GM23248 (cell line): ENCODE data around the gene MN1. TPM values are rescaled to one million over a fixed set of nuclear protein-coding genes. Genes with fewer than 3 reads are reported as not detected.

Experiments
- DNase-seq: peaks from one replicate; pipeline ENCODE4 v3.0.0-alpha.2; 2015
- H2AFZ ChIP-seq: fragments of 200-600 bp; sonication (generic); 2 replicates; pipeline ENCODE4 v1.6.1; 2016; ENCODE audit warnings: antibody characterized with exemption
- H3F3A ChIP-seq: fragments of 200-600 bp; sonication (generic); 2 replicates; pipeline ENCODE4 v1.6.1; 2016; ENCODE audit warnings: mild to moderate bottlenecking, antibody characterized with exemption, mixed run types; ENCODE audit not compliant: insufficient read depth
- H3K27ac ChIP-seq: fragments of 200-600 bp; sonication (generic); 2 replicates; pipeline ENCODE4 v1.5.1; 2016; ENCODE audit warnings: mild to moderate bottlenecking
- H3K27me3 ChIP-seq: fragments of 200-600 bp; sonication (generic); replicated peaks from 2 replicates; pipeline ENCODE4 v1.6.1; 2016; ENCODE audit warnings: mild to moderate bottlenecking; ENCODE audit not compliant: insufficient read depth
- H3K36me3 ChIP-seq: fragments of 200-600 bp; sonication (generic); 2 replicates; pipeline ENCODE4 v1.6.1; 2016; ENCODE audit warnings: low read depth, mild to moderate bottlenecking
- H3K4me1 ChIP-seq: fragments of 200-600 bp; sonication (generic); 2 replicates; pipeline ENCODE4 v1.6.1; 2016; ENCODE audit warnings: mild to moderate bottlenecking; ENCODE audit not compliant: insufficient read depth
- H3K4me2 ChIP-seq: fragments of 200-600 bp; sonication (generic); one replicate; pipeline ENCODE4 v1.6.1; 2016; ENCODE audit warnings: mild to moderate bottlenecking; ENCODE audit not compliant: unreplicated experiment
- H3K4me3 ChIP-seq: fragments of 200-600 bp; sonication (generic); 2 replicates; pipeline ENCODE4 v1.5.1; 2016; ENCODE audit warnings: mild to moderate bottlenecking
- H3K79me2 ChIP-seq: fragments of 200-600 bp; sonication (generic); 2 replicates; pipeline ENCODE4 v1.6.1; 2016; ENCODE audit warnings: mild to moderate bottlenecking; ENCODE audit not compliant: insufficient read depth
- H3K9ac ChIP-seq: fragments of 200-600 bp; sonication (generic); 2 replicates; pipeline ENCODE4 v1.6.1; 2016; ENCODE audit warnings: mild to moderate bottlenecking
- H3K9me2 ChIP-seq: fragments of 200-600 bp; sonication (generic); 2 replicates; pipeline ENCODE4 v1.6.1; 2016; ENCODE audit warnings: mixed run types, mild to moderate bottlenecking, moderate library complexity; ENCODE audit not compliant: insufficient read depth
- H3K9me3 ChIP-seq: fragments of 200-600 bp; sonication (generic); one replicate; pipeline ENCODE4 v1.6.1; 2017; ENCODE audit warnings: low read depth
- H4K20me1 ChIP-seq: fragments of 200-600 bp; sonication (generic); 2 replicates; pipeline ENCODE4 v1.6.0; 2016; ENCODE audit not compliant: insufficient read depth
- EZH2 ChIP-seq: fragments of 200-600 bp; sonication (generic); IDR thresholded peaks from 2 replicates; pipeline ENCODE4 v1.6.1; 2018; ENCODE audit warnings: antibody characterized with exemption, mild to moderate bottlenecking; ENCODE audit not compliant: insufficient read depth, poor library complexity, severe bottlenecking
- EZH2phosphoT487 ChIP-seq: fragments of 200-600 bp; sonication (generic); IDR thresholded peaks from 2 replicates; pipeline ENCODE4 v1.6.1; 2018; ENCODE audit warnings: antibody characterized with exemption, moderate library complexity, mild to moderate bottlenecking, low read depth; ENCODE audit not compliant: insufficient read depth
- WGBS, 2 experiments: methylation state at CpG; one replicate each; pipeline ENCODE4 v1.1.6; 2015 to 2017; ENCODE audit warnings: low lambda C conversion rate in 2 of 2, low coverage in 1 of 2; ENCODE audit errors: missing lambda C conversion rate in 2 of 2; 5-methylcytosine and 5-hydroxymethylcytosine counted together
- in situ Hi-C: fragments of 300-500 bp; cut with MboI; formaldehyde crosslinking; loops from 2 replicates; pipeline ENCODE4 v1.15.0; 2020
- polyA plus RNA-seq: library from polyadenylated mRNA; unstranded; fragments of >200 nt; fragmentation: Nextera tagmentation; extraction: Ambion mirVana; gene quantifications from 2 replicates; pipeline ENCODE4 v1.2.1, GENCODE V29; 2016
- total RNA-seq: library from RNA; depleted of rRNA; stranded (reverse); fragments of >200 nt; shearing (Covaris generic); gene quantifications from 2 replicates; pipeline ENCODE4 v1.2.3, GENCODE V29; 2014

The MN1 gene
- total and polyA plus RNA-seq, 2 experiments from 2014 or later, result 4.2 to 24.8 TPM

GRCh38 chr22:27724157-27724556 is 77.4 kb downstream of the MN1 start:
- Histone ChIP-seq H4K20me1 (no peaks in the 10 kb centered on the region), H3K9me2 (no peaks in the 10 kb centered on the region), H3K9ac (no peak overlapping the region), H3K36me3 (no peaks in the 10 kb centered on the region), H3K4me2 (no peak overlapping the region), H3K27me3 (no peaks in the 10 kb centered on the region), H3K4me3 (no peak overlapping the region), H3F3A (0 out of 2 replicates have a peak, but pooled peaks cover 16% of the 10 kb centered on the region), H3K79me2 (no peaks in the 10 kb centered on the region), H2AFZ (no peak overlapping the region), H3K27ac (peak overlapping the region; percentile 74), H3K4me1 (peaks cover 32% of the 10 kb centered on the region), H3K9me3 (no peaks in the 10 kb centered on the region)
- peak; percentile 37 for DNase-seq
- WGBS, 2 experiments, result 19 to 21% methylated on average over 1 of the region's 1 CpG
- in situ Hi-C loops, result no loop called here
- TF ChIP-seq EZH2phosphoT487 (no peak), EZH2 (no peak)

- H3K27ac ChIP-seq, result peak overlapping the region; percentile 74; the same call in 1 of the 2 replicates
- no peak overlapping the region for H3K9ac ChIP-seq
- H3K9me2 ChIP-seq, result no peaks in the 10 kb centered on the region
- no peaks in the 10 kb centered on the region for H3K36me3 ChIP-seq
- no peak overlapping the region for H3K4me2 ChIP-seq
- no peak for DNase-seq
- no peak overlapping the region for H3K4me3 ChIP-seq
- H3K9me3 ChIP-seq, result no peaks in the 10 kb centered on the region
- TF ChIP-seq EZH2 (no peak), EZH2phosphoT487 (no peak)
- H4K20me1 ChIP-seq, result no peaks in the 10 kb centered on the region
- WGBS, 2 experiments, result 55 to 58% methylated on average over 2 of the region's 2 CpGs
- no peaks in the 10 kb centered on the region for H3K79me2 ChIP-seq
- H3F3A ChIP-seq, result 0 out of 2 replicates have a peak, but pooled peaks cover 16% of the 10 kb centered on the region
- no peak overlapping the region for H2AFZ ChIP-seq
- H3K27me3 ChIP-seq, result no peaks in the 10 kb centered on the region
- H3K4me1 ChIP-seq, result peaks cover 37% of the 10 kb centered on the region
- in situ Hi-C loops, result no loop called here
Measured at GRCh38 chr22:27723708-27724107, 77.8 kb downstream of the MN1 start.

- no peak overlapping the region for H3K9ac ChIP-seq
- peak; percentile 24 for DNase-seq
- H3K4me1 ChIP-seq, result peaks cover 41% of the 10 kb centered on the region
- H3K27ac ChIP-seq, result no peak overlapping the region
- H3K9me2 ChIP-seq, result no peaks in the 10 kb centered on the region
- H3K27me3 ChIP-seq, result no peaks in the 10 kb centered on the region
- H3K4me3 ChIP-seq, result no peak overlapping the region
- in situ Hi-C loops, result no loop called here
- no peaks in the 10 kb centered on the region for H3K79me2 ChIP-seq
- H2AFZ ChIP-seq, result no peak overlapping the region
- 14 to 25% methylated on average over 1 of the region's 1 CpG for WGBS, 2 experiments
- TF ChIP-seq EZH2, result no peak
- no peak for TF ChIP-seq EZH2phosphoT487
- H3K36me3 ChIP-seq, result no peaks in the 10 kb centered on the region
- H3K9me3 ChIP-seq, result no peaks in the 10 kb centered on the region
- H3F3A ChIP-seq, result 0 out of 2 replicates have a peak, but pooled peaks cover 16% of the 10 kb centered on the region
- no peaks in the 10 kb centered on the region for H4K20me1 ChIP-seq
- H3K4me2 ChIP-seq, result no peak overlapping the region
Measured at GRCh38 chr22:27723158-27723557, 78.4 kb downstream of the MN1 start.

- TF ChIP-seq EZH2phosphoT487, result no peak
- no peak for TF ChIP-seq EZH2
- no peaks in the 10 kb centered on the region for H3K79me2 ChIP-seq
- H3K4me1 ChIP-seq, result peaks cover 30% of the 10 kb centered on the region
- 0 out of 2 replicates have a peak, but pooled peaks cover 8% of the 10 kb centered on the region for H3F3A ChIP-seq
- H4K20me1 ChIP-seq, result no peaks in the 10 kb centered on the region
- H3K9ac ChIP-seq, result no peak overlapping the region
- no peaks in the 10 kb centered on the region for H3K27me3 ChIP-seq
- H3K9me2 ChIP-seq, result no peaks in the 10 kb centered on the region
- no peaks in the 10 kb centered on the region for H3K36me3 ChIP-seq
- H3K27ac ChIP-seq, result no peak overlapping the region
- in situ Hi-C loops, result no loop called here
- DNase-seq, result peak; percentile 33
- H3K9me3 ChIP-seq, result no peaks in the 10 kb centered on the region
- H2AFZ ChIP-seq, result no peak overlapping the region
- WGBS, 2 experiments, result 33 to 44% methylated on average over 4 to 5 of the region's 5 CpGs
- H3K4me2 ChIP-seq, result no peak overlapping the region
- no peak overlapping the region for H3K4me3 ChIP-seq
Measured at GRCh38 chr22:27720860-27721259, 80.7 kb downstream of the MN1 start.
